ENCODE results near the gene PPFIA1.

- TF ChIP-seq CTCF (conservative IDR thresholded peaks at IDR 0.05 in 1 of 2, IDR thresholded peaks at IDR 0.05 in 1 of 2; ENCODE audit: extremely low read depth in 1 of 2, insufficient read depth in 1 of 2, low read depth in 1 of 2, low read length in 2 of 2) (no peak), EZH2 (IDR thresholded peaks at IDR 0.05; ENCODE audit: borderline replicate concordance, low read length) (no peak)
These were observed 71.5 kb downstream of the PPFIA1 start for GRCh38 chr11:70341881-70342429.
